ENCODE results near the gene PTGDR2.

PTGDR2 gene

GRCh38 chr11:60855726-60856633, at the start of gene PTGDR2:
PTGDR2 (minus strand) TSS chr11:60855950; CDS start chr11:60853722, 2,228 bp downstream.
- DNase-seq, result no peak

- no peak for DNase-seq
Observed at GRCh38 chr11:60905047-60905446, 49.3 kb upstream of the PTGDR2 start.

GRCh38 chr11:60902625-60903024, 46.9 kb upstream of the PTGDR2 start:
- DNase-seq, result no peak

- no peak for DNase-seq
Observed at GRCh38 chr11:60900673-60901404, 45.1 kb upstream of the PTGDR2 start.

- no peak for DNase-seq
Observed at GRCh38 chr11:60899977-60900376, 44.2 kb upstream of the PTGDR2 start.

GRCh38 chr11:60899046-60899936, 43.5 kb upstream of the PTGDR2 start:
- peak; percentile 14 for DNase-seq

- no peak for DNase-seq
Observed at GRCh38 chr11:60897496-60897895, 41.7 kb upstream of the PTGDR2 start.

- DNase-seq, result no peak
Observed at GRCh38 chr11:60895687-60896086, 39.9 kb upstream of the PTGDR2 start.

- DNase-seq, result peak; percentile 13
Observed at GRCh38 chr11:60891103-60891741, 35.5 kb upstream of the PTGDR2 start.

GRCh38 chr11:60890696-60891095, 34.9 kb upstream of the PTGDR2 start:
- no peak for DNase-seq

- DNase-seq, result no peak
Observed at GRCh38 chr11:60889869-60890311, 34.1 kb upstream of the PTGDR2 start.

- DNase-seq, result no peak
Observed at GRCh38 chr11:60887556-60887955, 31.8 kb upstream of the PTGDR2 start.

GRCh38 chr11:60880643-60881282, 25.0 kb upstream of the PTGDR2 start:
- DNase-seq, result no peak

GRCh38 chr11:60879971-60880588, 24.3 kb upstream of the PTGDR2 start:
- no peak for DNase-seq

- DNase-seq, result no peak
Observed at GRCh38 chr11:60879104-60879503, 23.4 kb upstream of the PTGDR2 start.

GRCh38 chr11:60878245-60879101, 22.7 kb upstream of the PTGDR2 start:
- DNase-seq, result no peak

- no peak for DNase-seq
Observed at GRCh38 chr11:60876168-60876485, 20.4 kb upstream of the PTGDR2 start.

- DNase-seq, result no peak
Observed at GRCh38 chr11:60875366-60876167, 19.8 kb upstream of the PTGDR2 start.

All from NCI-H2227 treated with DMSO at 0.1 percent for 48 hours (cell line).